Measurements from ENCODE around the gene LARGE2.

The LARGE2 gene

GRCh38 chr11:45968901-45969300 is 46.4 kb downstream of the LARGE2 start:
- no peak for DNase-seq

DNA sequence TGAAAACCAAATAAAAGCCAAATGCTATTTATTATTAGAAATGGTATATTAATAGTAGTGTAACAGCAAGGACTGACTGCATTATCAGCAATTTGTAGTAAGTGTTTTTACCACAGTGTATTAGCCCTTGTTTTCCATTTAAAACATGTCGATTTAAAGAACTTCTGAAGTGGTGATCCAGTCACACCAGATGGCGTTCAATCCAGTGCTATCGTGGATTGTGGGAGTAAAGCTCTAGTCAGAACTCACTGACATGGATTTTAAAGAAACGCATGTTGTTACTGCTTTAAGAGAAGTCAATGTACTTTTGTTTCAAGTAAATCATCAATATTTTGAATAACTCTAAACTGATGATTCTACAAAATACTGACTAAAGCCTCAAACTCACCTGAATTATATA is 51.1 kb downstream of the LARGE2 start:
- DNase-seq, result no peak

DNA sequence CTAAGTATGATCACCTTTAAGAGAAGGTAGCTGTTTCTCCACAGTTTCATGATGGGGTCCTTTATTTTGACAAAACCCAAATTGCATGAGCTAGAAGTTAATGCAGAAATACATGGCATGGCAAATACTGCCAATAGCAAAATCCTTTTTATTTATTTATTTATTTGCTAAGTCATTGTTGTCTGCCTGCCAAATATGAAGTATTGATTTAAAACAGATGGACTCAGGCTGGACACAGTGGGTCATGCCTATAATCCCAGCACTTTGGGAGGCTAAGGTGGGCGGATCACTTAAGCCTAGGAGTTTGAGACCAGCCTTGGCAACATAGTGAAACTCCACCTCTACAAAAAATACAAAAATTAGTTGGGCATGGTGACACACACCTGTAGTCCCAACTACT is 52.4 kb downstream of the LARGE2 start:
- no peak for DNase-seq

Measured in NCI-H2029 treated with DMSO at 0.1 percent for 48 hours (cell line).